Measurements from ENCODE around the gene TLR8.

DNA sequence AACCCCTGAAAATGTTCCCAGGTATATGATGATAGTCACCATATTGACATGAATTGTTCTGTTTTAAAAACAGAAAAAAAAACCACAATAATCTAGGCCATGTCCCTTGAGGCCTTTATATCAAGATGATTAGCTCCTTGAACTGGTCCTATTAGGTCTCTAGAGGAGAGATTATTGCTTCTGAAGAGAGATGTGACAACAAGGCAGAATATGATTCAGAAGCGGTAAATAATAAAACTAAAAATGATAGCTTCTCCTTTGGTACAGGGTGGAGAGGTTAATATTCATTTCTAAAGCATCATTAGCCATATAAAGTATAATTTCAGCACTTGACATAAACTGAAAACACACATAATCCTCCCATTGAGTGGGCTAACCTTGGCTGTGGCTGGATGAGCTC is 25.8 kb downstream of the TLR8 start:
- TF ChIP-seq, protein P1, sequence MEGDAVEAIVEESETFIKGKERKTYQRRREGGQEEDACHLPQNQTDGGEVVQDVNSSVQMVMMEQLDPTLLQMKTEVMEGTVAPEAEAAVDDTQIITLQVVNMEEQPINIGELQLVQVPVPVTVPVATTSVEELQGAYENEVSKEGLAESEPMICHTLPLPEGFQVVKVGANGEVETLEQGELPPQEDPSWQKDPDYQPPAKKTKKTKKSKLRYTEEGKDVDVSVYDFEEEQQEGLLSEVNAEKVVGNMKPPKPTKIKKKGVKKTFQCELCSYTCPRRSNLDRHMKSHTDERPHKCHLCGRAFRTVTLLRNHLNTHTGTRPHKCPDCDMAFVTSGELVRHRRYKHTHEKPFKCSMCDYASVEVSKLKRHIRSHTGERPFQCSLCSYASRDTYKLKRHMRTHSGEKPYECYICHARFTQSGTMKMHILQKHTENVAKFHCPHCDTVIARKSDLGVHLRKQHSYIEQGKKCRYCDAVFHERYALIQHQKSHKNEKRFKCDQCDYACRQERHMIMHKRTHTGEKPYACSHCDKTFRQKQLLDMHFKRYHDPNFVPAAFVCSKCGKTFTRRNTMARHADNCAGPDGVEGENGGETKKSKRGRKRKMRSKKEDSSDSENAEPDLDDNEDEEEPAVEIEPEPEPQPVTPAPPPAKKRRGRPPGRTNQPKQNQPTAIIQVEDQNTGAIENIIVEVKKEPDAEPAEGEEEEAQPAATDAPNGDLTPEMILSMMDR (IDR thresholded peaks at IDR 0.05): no peak
- TF ChIP-seq POLR2A (IDR thresholded peaks at IDR 0.05): no peak

Data from lower leg skin (tissue), 3 donors.